IMR-90 (cell line): Measurements from ENCODE around the gene SUSD1. TPM values are rescaled to one million over a fixed set of nuclear protein-coding genes. Genes with fewer than 3 reads are reported as not detected.

ENCODE experiments used
- ATAC-seq: fragments of 200-7000 bp; cut with Tn5 transposase; 2 replicates; pipeline ENCODE4 v1.9.1; 2020; ENCODE audit warnings: low read depth, mild to moderate bottlenecking, moderate library complexity
- BruUV-seq: library from RNA; stranded (reverse); fragments of 400-500 nt; replicated peaks from 2 replicates; lab custom pipeline; 2021; lab: Mats Ljungman, UMichigan
- CTCF ChIA-PET: fragments of 300-600 bp; formaldehyde crosslinking; extraction: SDS; loops from one replicate; lab custom pipeline; 2021; ENCODE audit warnings: antibody characterized with exemption; lab: Yijun Ruan, JAX
- POLR2A ChIA-PET: fragments of 300-600 bp; sonication (Branson Sonifier 250); formaldehyde crosslinking; loops from one replicate; lab custom pipeline; 2022; ENCODE audit warnings: antibody characterized with exemption; ENCODE audit not compliant: unreplicated experiment; lab: Charles Lee
- DNase-seq: peaks from one replicate; pipeline ENCODE4 v3.0.0; 2013
- H2AFZ ChIP-seq: replicated peaks from 2 replicates; pipeline ENCODE3; 2013; ENCODE audit warnings: low read length, mild to moderate bottlenecking; ENCODE audit not compliant: poor library complexity
- H2AK5ac ChIP-seq: 2 replicates; pipeline ENCODE4 v1.6.1; 2013; ENCODE audit warnings: low read depth, low read length, inconsistent platforms
- H2AK9ac ChIP-seq: replicated peaks from 2 replicates; pipeline ENCODE3; 2013; ENCODE audit warnings: mild to moderate bottlenecking, low read depth, low read length, moderate library complexity; ENCODE audit not compliant: poor library complexity
- H2BK120ac ChIP-seq: 2 replicates; pipeline ENCODE4 v1.6.1; 2013; ENCODE audit warnings: low read depth, low read length, inconsistent platforms
- H2BK15ac ChIP-seq: 3 replicates; pipeline ENCODE4 v1.6.1; 2013; ENCODE audit warnings: low read depth, low read length, inconsistent platforms
- H2BK20ac ChIP-seq: 2 replicates; pipeline ENCODE4 v1.6.1; 2013; ENCODE audit warnings: low read depth, mild to moderate bottlenecking, inconsistent platforms, low read length, moderate library complexity
- H2BK5ac ChIP-seq: 2 replicates; pipeline ENCODE4 v1.6.1; 2013; ENCODE audit warnings: mild to moderate bottlenecking, low read depth, low read length, inconsistent platforms; ENCODE audit not compliant: poor library complexity, severe bottlenecking
- H3K14ac ChIP-seq: replicated peaks from 2 replicates; pipeline ENCODE4 v1.6.1; 2013; ENCODE audit warnings: low read depth, low read length, inconsistent platforms
- H3K18ac ChIP-seq: 2 replicates; pipeline ENCODE4 v1.6.1; 2013; ENCODE audit warnings: low read depth, low read length, control low read depth
- H3K23ac ChIP-seq: 2 replicates; pipeline ENCODE4 v1.6.1; 2013; ENCODE audit warnings: low read depth, low read length, inconsistent platforms
- H3K27ac ChIP-seq: 2 replicates; pipeline ENCODE4 v1.5.1; 2013; ENCODE audit warnings: mild to moderate bottlenecking, control low read depth, low read length; ENCODE audit not compliant: insufficient read depth
- H3K27me3 ChIP-seq: 2 replicates; pipeline ENCODE4 v1.6.1; 2013; ENCODE audit warnings: low read length; ENCODE audit not compliant: control insufficient read depth, insufficient read depth
- H3K36me3 ChIP-seq: 2 replicates; pipeline ENCODE4 v1.6.1; 2013; ENCODE audit warnings: low read length, mixed read lengths; ENCODE audit not compliant: control insufficient read depth, insufficient read depth
- H3K4ac ChIP-seq: 2 replicates; pipeline ENCODE4 v1.6.1; 2013; ENCODE audit warnings: low read depth, low read length, inconsistent platforms
- H3K4me1 ChIP-seq: 2 replicates; pipeline ENCODE4 v1.6.1; 2013; ENCODE audit warnings: low read length, mixed read lengths; ENCODE audit not compliant: control insufficient read depth, insufficient read depth
- H3K4me2 ChIP-seq: 2 replicates; pipeline ENCODE4 v1.6.1; 2013; ENCODE audit warnings: low read depth, mild to moderate bottlenecking, control low read depth, low read length, moderate library complexity
- H3K4me3 ChIP-seq: 2 replicates; pipeline ENCODE4 v1.5.1; 2013; ENCODE audit warnings: low read depth, mild to moderate bottlenecking, control low read depth, low read length, moderate library complexity; ENCODE audit not compliant: insufficient read depth
- H3K56ac ChIP-seq: 2 replicates; pipeline ENCODE4 v1.6.1; 2013; ENCODE audit warnings: low read length, inconsistent platforms; ENCODE audit not compliant: insufficient read depth; ENCODE audit errors: extremely low read depth
- H3K79me1 ChIP-seq, 2 experiments: 2 replicates each; pipeline ENCODE4 v1.6.1; 2013; ENCODE audit warnings: low read length in 2 of 2, inconsistent platforms in 1 of 2, low read depth in 1 of 2
- H3K9ac ChIP-seq: 2 replicates; pipeline ENCODE4 v1.6.1; 2013; ENCODE audit warnings: low read depth, low read length, control low read depth
- H3K9me1 ChIP-seq: 2 replicates; pipeline ENCODE4 v1.6.1; 2013; ENCODE audit warnings: low read length, inconsistent platforms; ENCODE audit not compliant: insufficient read depth
- H3K9me3 ChIP-seq: 2 replicates; pipeline ENCODE4 v1.6.1; 2013; ENCODE audit warnings: low read length; ENCODE audit not compliant: control insufficient read depth, insufficient read depth
- H4K20me1 ChIP-seq: 2 replicates; pipeline ENCODE4 v1.6.1; 2013; ENCODE audit warnings: low read length, inconsistent platforms; ENCODE audit not compliant: insufficient read depth
- H4K5ac ChIP-seq: 2 replicates; pipeline ENCODE4 v1.6.1; 2013; ENCODE audit warnings: mild to moderate bottlenecking, low read depth, low read length, control low read depth
- H4K8ac ChIP-seq, 2 experiments: 2 replicates each; pipeline ENCODE4 v1.6.1; 2013; ENCODE audit warnings: low read depth in 2 of 2, low read length in 2 of 2, control low read depth in 1 of 2, inconsistent platforms in 1 of 2
- H4K91ac ChIP-seq: 2 replicates; pipeline ENCODE4 v1.6.1; 2013; ENCODE audit warnings: low read depth, low read length, inconsistent platforms; ENCODE audit not compliant: insufficient read depth
- BHLHE40 ChIP-seq: fragments of 150-350 bp; IDR thresholded peaks from 2 replicates; pipeline ENCODE4 v1.6.1; 2016; ENCODE audit warnings: mild to moderate bottlenecking, low read depth, low read length
- CHD1 ChIP-seq: IDR thresholded peaks from 2 replicates; pipeline ENCODE4 v1.6.1; 2012; ENCODE audit warnings: low read depth, low read length, improper control_type of control experiment
- FOS ChIP-seq: fragments of 150-350 bp; IDR thresholded peaks from 2 replicates; pipeline ENCODE4 v1.6.1; 2016; ENCODE audit warnings: low read depth, low read length
- MAZ ChIP-seq: IDR thresholded peaks from 2 replicates; pipeline ENCODE4 v1.6.1; 2012; ENCODE audit warnings: low read depth, mild to moderate bottlenecking, low read length, improper control_type of control experiment, moderate library complexity, borderline replicate concordance
- MXI1 ChIP-seq: IDR thresholded peaks from 2 replicates; pipeline ENCODE4 v1.6.1; 2012; ENCODE audit warnings: low read depth, mild to moderate bottlenecking, low read length, moderate library complexity, borderline replicate concordance
- NFE2L2 ChIP-seq: fragments of 150-350 bp; IDR thresholded peaks from 2 replicates; pipeline ENCODE4 v1.6.1; 2016; ENCODE audit warnings: low read depth, mild to moderate bottlenecking, low read length
- SMC3 ChIP-seq: fragments of 150-350 bp; IDR thresholded peaks from 2 replicates; pipeline ENCODE4 v1.6.1; 2016; ENCODE audit warnings: low read depth, mild to moderate bottlenecking, antibody characterized with exemption, low read length, moderate library complexity
- WGBS, 2 experiments: methylation state at CpG; one replicate each; pipeline versions ENCODE4 v1.1.5 to v1.1.7; 2013; ENCODE audit warnings: missing lambda C conversion rate in 2 of 2; ENCODE audit not compliant: insufficient read length in 1 of 2; ENCODE audit errors: extremely low coverage in 2 of 2; 5-methylcytosine and 5-hydroxymethylcytosine counted together
- dilution Hi-C: fragments of 300-500 bp; cut with HindIII; formaldehyde crosslinking; loops from one replicate; pipeline ENCODE4 v1.14.3; 2018; ENCODE audit warnings: low sequenced_read_pairs; ENCODE audit not compliant: unreplicated experiment
- in situ Hi-C: fragments of 300-500 bp; cut with MboI; formaldehyde crosslinking; loops from 3 replicates; pipeline ENCODE4 v1.14.3; 2019; ENCODE audit warnings: low sequenced_read_pairs, inconsistent platforms, mixed read lengths
- intact Hi-C: fragments of 100-400 bp; cut with micrococcal nuclease; formaldehyde crosslinking; loops from 2 replicates; pipeline ENCODE4 v1.10.0; 2022
- polyA plus RNA-seq, 3 experiments: library from polyadenylated mRNA; depleted of rRNA; stranded (reverse); fragments of >200 nt; gene quantifications; 2 replicates each; pipeline ENCODE4 v1.2.3, GENCODE V29; 2012; ENCODE audit warnings: low replicate concordance in 1 of 3
- total RNA-seq: library from RNA; depleted of rRNA; stranded (reverse); fragments of >200 nt; gene quantifications from 2 replicates; pipeline ENCODE4 v1.2.3, GENCODE V29; 2012
- TF ChIP-seq, protein P1 (sequence below): fragments of 150-350 bp; IDR thresholded peaks from 2 replicates; pipeline ENCODE4 v1.6.1; 2017; ENCODE audit warnings: mild to moderate bottlenecking, antibody characterized with exemption, low read length, low read depth
- TF ChIP-seq, protein P2 (sequence below): fragments of 150-350 bp; IDR thresholded peaks from 2 replicates; pipeline ENCODE4 v1.6.1; 2016; ENCODE audit warnings: low read depth, mild to moderate bottlenecking, low read length, moderate library complexity, borderline replicate concordance

The SUSD1 gene
- total and polyA plus RNA-seq, 2 of the 4 experiments (the other 2 are of a cell fraction) = 4.0 to 4.7 TPM

DNA sequence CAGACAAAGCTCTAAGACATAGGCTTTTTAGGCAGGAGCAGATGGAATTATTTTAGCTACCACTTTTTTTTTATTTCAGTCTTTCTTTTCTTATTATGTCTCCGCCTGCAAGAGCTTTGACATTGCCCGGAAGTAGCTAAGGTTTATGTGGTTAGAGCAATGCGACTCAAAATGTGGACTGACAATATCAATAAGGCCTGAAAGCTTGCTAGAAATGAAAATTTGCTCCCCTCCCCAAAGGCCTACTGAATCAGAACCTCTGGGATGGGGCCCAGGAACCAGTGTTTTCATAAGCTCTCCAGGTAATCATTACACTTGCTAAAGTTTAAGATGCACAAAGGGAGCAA lies 81.3 kb downstream of the SUSD1 start:
- H2AFZ ChIP-seq = no peak overlapping the region
- H3K9ac ChIP-seq = no peak overlapping the region
- no peak overlapping the region for H2AK9ac ChIP-seq
- H4K91ac ChIP-seq = no peak overlapping the region
- dilution Hi-C loops (no loop called here), intact Hi-C loops (loop anchor here (5.0 kb wide), 1 partner anchor 618 kb away; no protein-coding TSS in a partner anchor), in situ Hi-C loops (loop anchor here (5.0 to 25.0 kb wide), 2 partner anchors 268 to 618 kb away; partner anchors contain the start of gene INIP)
- H3K9me3 ChIP-seq = no peaks in the 10 kb centered on the region
- H3K4me1 ChIP-seq = no peaks in the 10 kb centered on the region
- no peak overlapping the region for H3K27ac ChIP-seq
- no peak overlapping the region for H3K18ac ChIP-seq
- H3K4me3 ChIP-seq = no peak overlapping the region
- ATAC-seq (no peak), DNase-seq (no peak)
- H3K36me3 ChIP-seq = no peaks in the 10 kb centered on the region
- no peak overlapping the region for H3K23ac ChIP-seq
- no peak overlapping the region for H3K4ac ChIP-seq
- no peak overlapping the region for H4K5ac ChIP-seq
- no peaks in the 10 kb centered on the region for H3K9me1 ChIP-seq
- no peaks in the 10 kb centered on the region for H3K27me3 ChIP-seq
- H3K79me1 ChIP-seq = no peaks in the 10 kb centered on the region
- H3K56ac ChIP-seq = no peak overlapping the region
- no CpG with 5 or more reads among the region's 3 CpGs for WGBS, 2 experiments
- no TSS peak for BruUV-seq
- H2BK5ac ChIP-seq = no peak overlapping the region
- ChIA-PET POLR2A (no interaction called here), CTCF (interaction anchor here (1.1 kb wide), 1 partner anchor 266 kb away, joined by 4 read pairs; no protein-coding TSS in a partner anchor)
- H3K4me2 ChIP-seq = no peak overlapping the region
- H2BK120ac ChIP-seq = no peak overlapping the region
- H3K14ac ChIP-seq = no peak overlapping the region
- no peak overlapping the region for H4K8ac ChIP-seq
- no peak overlapping the region for H2BK15ac ChIP-seq
- H2AK5ac ChIP-seq = no peak overlapping the region
- no peaks in the 10 kb centered on the region for H4K20me1 ChIP-seq
- no peak overlapping the region for H2BK20ac ChIP-seq
- TF ChIP-seq FOS (no peak), NFE2L2 (no peak), BHLHE40 (no peak), SMC3 (no peak), CHD1 (no peak), MAZ (no peak), MXI1 (no peak)
- TF ChIP-seq, protein P1, sequence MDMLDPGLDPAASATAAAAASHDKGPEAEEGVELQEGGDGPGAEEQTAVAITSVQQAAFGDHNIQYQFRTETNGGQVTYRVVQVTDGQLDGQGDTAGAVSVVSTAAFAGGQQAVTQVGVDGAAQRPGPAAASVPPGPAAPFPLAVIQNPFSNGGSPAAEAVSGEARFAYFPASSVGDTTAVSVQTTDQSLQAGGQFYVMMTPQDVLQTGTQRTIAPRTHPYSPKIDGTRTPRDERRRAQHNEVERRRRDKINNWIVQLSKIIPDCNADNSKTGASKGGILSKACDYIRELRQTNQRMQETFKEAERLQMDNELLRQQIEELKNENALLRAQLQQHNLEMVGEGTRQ = no peak
- TF ChIP-seq, protein P2, sequence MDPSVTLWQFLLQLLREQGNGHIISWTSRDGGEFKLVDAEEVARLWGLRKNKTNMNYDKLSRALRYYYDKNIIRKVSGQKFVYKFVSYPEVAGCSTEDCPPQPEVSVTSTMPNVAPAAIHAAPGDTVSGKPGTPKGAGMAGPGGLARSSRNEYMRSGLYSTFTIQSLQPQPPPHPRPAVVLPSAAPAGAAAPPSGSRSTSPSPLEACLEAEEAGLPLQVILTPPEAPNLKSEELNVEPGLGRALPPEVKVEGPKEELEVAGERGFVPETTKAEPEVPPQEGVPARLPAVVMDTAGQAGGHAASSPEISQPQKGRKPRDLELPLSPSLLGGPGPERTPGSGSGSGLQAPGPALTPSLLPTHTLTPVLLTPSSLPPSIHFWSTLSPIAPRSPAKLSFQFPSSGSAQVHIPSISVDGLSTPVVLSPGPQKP = no peak
